H1 (cell line): ENCODE results near the gene PRRX1. TPM values are rescaled to one million over a fixed set of nuclear protein-coding genes. Genes with fewer than 3 reads are reported as not detected.

ENCODE experiments used
- CTCF ChIA-PET: fragments of 300-600 bp; sonication (Branson Sonifier 250); formaldehyde crosslinking; loops from one replicate; lab custom pipeline; 2021; ENCODE audit not compliant: partially characterized antibody; lab: Charles Lee
- POLR2A ChIA-PET: fragments of 300-600 bp; sonication (Branson Sonifier 250); formaldehyde crosslinking; loops from one replicate; lab custom pipeline; 2021; ENCODE audit warnings: inconsistent platforms; ENCODE audit not compliant: partially characterized antibody; lab: Charles Lee
- DNase-seq, 2 experiments: peaks; one replicate each; pipeline versions ENCODE4 v3.0.0 to v3.0.0-alpha.2; 2010 to 2022; ENCODE audit warnings: low spot score in 2 of 2, low read depth in 1 of 2, mixed read lengths in 1 of 2
- FAIRE-seq: peaks from 2 replicates; lab custom pipeline; 2011; peaks lifted over from hg19 to GRCh38; lab: Jason Lieb, UNC
- H2AFZ ChIP-seq: 2 replicates; pipeline ENCODE4 v1.8.1; 2012; ENCODE audit warnings: low read length, inconsistent platforms
- H2AK5ac ChIP-seq: 2 replicates; pipeline ENCODE4 v1.6.1; 2013; ENCODE audit warnings: low read depth, low read length
- H2BK120ac ChIP-seq: replicated peaks from 2 replicates; pipeline ENCODE3; 2013; ENCODE audit warnings: low read depth, low read length, inconsistent platforms
- H2BK12ac ChIP-seq: 2 replicates; pipeline ENCODE4 v1.6.1; 2013; ENCODE audit warnings: low read depth, low read length
- H2BK15ac ChIP-seq: 2 replicates; pipeline ENCODE4 v1.6.1; 2013; ENCODE audit warnings: low read length
- H2BK20ac ChIP-seq: 2 replicates; pipeline ENCODE4 v1.6.1; 2013; ENCODE audit warnings: low read length
- H2BK5ac ChIP-seq: 2 replicates; pipeline ENCODE4 v1.6.1; 2013; ENCODE audit warnings: low read depth, low read length
- H3K14ac ChIP-seq: 2 replicates; pipeline ENCODE4 v1.6.1; 2013; ENCODE audit warnings: inconsistent platforms; ENCODE audit not compliant: insufficient read length
- H3K18ac ChIP-seq: 2 replicates; pipeline ENCODE4 v1.6.1; 2013; ENCODE audit warnings: low read length; ENCODE audit errors: extremely low read depth
- H3K23ac ChIP-seq: 2 replicates; pipeline ENCODE4 v1.6.1; 2013; ENCODE audit warnings: inconsistent platforms; ENCODE audit not compliant: insufficient read length
- H3K23me2 ChIP-seq: 2 replicates; pipeline ENCODE4 v1.6.1; 2013; ENCODE audit warnings: low read depth, low read length
- H3K27ac ChIP-seq: 2 replicates; pipeline ENCODE4 v1.6.1; 2011; ENCODE audit warnings: low read depth, low read length, inconsistent platforms
- H3K27me3 ChIP-seq, 4 experiments: replicated peaks in 1 of 4; 1 replicate in 1 of 4; 2 replicates in 3 of 4; pipeline versions ENCODE4 v1.6.1 to v1.8.1; 2011 to 2013; ENCODE audit warnings: low read length in 3 of 4, mild to moderate bottlenecking in 3 of 4, inconsistent platforms in 2 of 4, mixed read lengths in 2 of 4, moderate library complexity in 1 of 4; ENCODE audit not compliant: control insufficient read depth in 3 of 4, insufficient read depth in 3 of 4; ENCODE audit errors: extremely low read depth in 1 of 4
- H3K36me3 ChIP-seq, 4 experiments: 2 replicates each; pipeline versions ENCODE4 v1.6.1 to v1.8.1; 2011 to 2013; ENCODE audit warnings: mild to moderate bottlenecking in 4 of 4, low read length in 3 of 4, moderate library complexity in 2 of 4, control low read depth in 1 of 4, inconsistent platforms in 1 of 4; ENCODE audit not compliant: insufficient read depth in 4 of 4, control insufficient read depth in 2 of 4
- H3K4ac ChIP-seq: replicated peaks from 2 replicates; pipeline ENCODE3; 2013; ENCODE audit warnings: low read length, low read depth, mixed read lengths, inconsistent platforms; ENCODE audit not compliant: insufficient read length
- H3K4me1 ChIP-seq, 4 experiments: replicated peaks in 1 of 4; 1 replicate in 1 of 4; 2 replicates in 3 of 4; pipeline versions ENCODE4 v1.6.1 to v1.8.1; 2011 to 2013; ENCODE audit warnings: low read length in 3 of 4, inconsistent platforms in 2 of 4, mixed read lengths in 1 of 4; ENCODE audit not compliant: insufficient read depth in 4 of 4, control insufficient read depth in 3 of 4
- H3K4me2 ChIP-seq, 2 experiments: 2 replicates each; pipeline versions ENCODE4 v1.6.1 to v1.8.1; 2011 to 2013; ENCODE audit warnings: low read depth in 2 of 2, low read length in 2 of 2, control low read depth in 1 of 2, inconsistent platforms in 1 of 2, mild to moderate bottlenecking in 1 of 2; ENCODE audit not compliant: insufficient read depth in 1 of 2
- H3K4me3 ChIP-seq, 4 experiments: fragments of 200-600, 300-600 bp in 1 of 4; sonication (generic), shearing (Covaris generic), sonication (Bioruptor Twin) in 1 of 4; 2 replicates each; pipeline versions ENCODE4 v1.5.1 to v1.8.1; 2011 to 2016; ENCODE audit warnings: low read length in 4 of 4, low read depth in 3 of 4, control low read depth in 2 of 4, inconsistent platforms in 2 of 4, mild to moderate bottlenecking in 2 of 4, mixed read lengths in 1 of 4, moderate library complexity in 1 of 4; ENCODE audit not compliant: insufficient read depth in 2 of 4; ENCODE audit errors: extremely low read depth in 1 of 4
- H3K56ac ChIP-seq: replicated peaks from 2 replicates; pipeline ENCODE3; 2013; ENCODE audit warnings: low read depth, mild to moderate bottlenecking, mixed read lengths, low read length, inconsistent platforms; ENCODE audit not compliant: insufficient read length
- H3K79me1 ChIP-seq: 2 replicates; pipeline ENCODE4 v1.6.1; 2013; ENCODE audit warnings: low read depth, low read length, control low read depth
- H3K79me2 ChIP-seq, 2 experiments: 2 replicates each; pipeline versions ENCODE4 v1.6.1 to v1.8.1; 2012 to 2013; ENCODE audit warnings: low read length in 2 of 2, mild to moderate bottlenecking in 2 of 2, inconsistent platforms in 1 of 2; ENCODE audit not compliant: insufficient read depth in 2 of 2, control insufficient read depth in 1 of 2
- H3K9ac ChIP-seq, 4 experiments: replicated peaks in 1 of 4; 1 replicate in 1 of 4; 2 replicates in 3 of 4; pipeline versions ENCODE4 v1.6.1 to v1.8.1; 2011 to 2013; ENCODE audit warnings: low read depth in 3 of 4, low read length in 3 of 4, control low read depth in 2 of 4, mild to moderate bottlenecking in 2 of 4, moderate library complexity in 2 of 4, inconsistent platforms in 1 of 4; ENCODE audit errors: extremely low read depth in 1 of 4
- H3K9me3 ChIP-seq, 2 experiments: 2 replicates each; pipeline versions ENCODE4 v1.6.1 to v1.8.1; 2012 to 2013; ENCODE audit warnings: mild to moderate bottlenecking in 2 of 2, moderate library complexity in 2 of 2, control low read depth in 1 of 2, inconsistent platforms in 1 of 2, low read depth in 1 of 2, low read length in 1 of 2, mixed read lengths in 1 of 2; ENCODE audit not compliant: insufficient read depth in 2 of 2
- H4K20me1 ChIP-seq, 2 experiments: replicated peaks in 1 of 2; 2 replicates each; pipeline versions ENCODE3 to v1.8.1; 2011 to 2013; ENCODE audit warnings: inconsistent platforms in 2 of 2, low read length in 2 of 2, mild to moderate bottlenecking in 1 of 2; ENCODE audit not compliant: insufficient read depth in 2 of 2, control insufficient read depth in 1 of 2
- H4K5ac ChIP-seq: 2 replicates; pipeline ENCODE4 v1.6.1; 2013; ENCODE audit warnings: low read length, low read depth, mixed read lengths, inconsistent platforms; ENCODE audit not compliant: insufficient read length
- H4K8ac ChIP-seq: 2 replicates; pipeline ENCODE4 v1.8.0; 2013; ENCODE audit warnings: mild to moderate bottlenecking, moderate library complexity, low read length, inconsistent platforms; ENCODE audit not compliant: insufficient read depth; ENCODE audit errors: extremely low read depth
- H4K91ac ChIP-seq: replicated peaks from 2 replicates; pipeline ENCODE3; 2013; ENCODE audit warnings: low read length, mixed read lengths, inconsistent platforms; ENCODE audit not compliant: insufficient read length
- KDM4A ChIP-seq: IDR thresholded peaks from one replicate; pipeline ENCODE4 v1.7.1; 2012; ENCODE audit warnings: low read depth, mild to moderate bottlenecking, moderate library complexity, low read length, inconsistent platforms; ENCODE audit not compliant: severe bottlenecking
- RAD21 ChIP-seq, 2 experiments: IDR thresholded peaks in 1 of 2; conservative IDR thresholded peaks in 1 of 2; 2 replicates each; pipeline ENCODE4 v1.6.1; 2011; ENCODE audit warnings: low read depth in 2 of 2, low read length in 2 of 2, improper control_type of control experiment in 1 of 2, inconsistent platforms in 1 of 2, mild to moderate bottlenecking in 1 of 2, moderate library complexity in 1 of 2
- WGBS, 2 experiments: shearing (Covaris generic) in 1 of 2; methylation state at CpG; one replicate each; pipeline versions ENCODE4 v1.1.6 to v1.1.7; 2013 to 2015; ENCODE audit warnings: low lambda C conversion rate in 2 of 2, mixed read lengths in 2 of 2, inconsistent platforms in 1 of 2, low coverage in 1 of 2, missing lambda C conversion rate in 1 of 2; ENCODE audit not compliant: insufficient replicate concordance in 2 of 2, insufficient coverage in 1 of 2, insufficient read length in 1 of 2; ENCODE audit errors: extremely low coverage in 1 of 2, missing lambda C conversion rate in 1 of 2; 5-methylcytosine and 5-hydroxymethylcytosine counted together
- polyA plus RNA-seq, 7 experiments: library from polyadenylated mRNA; depleted of rRNA in 3 of 7; stranded (reverse) in 5 of 7; unstranded in 2 of 7; fragments of >200 nt in 5 of 7; fragments of 200-250 nt in 2 of 7; gene quantifications; 1 replicate in 5 of 7; 2 replicates in 1 of 7; 4 replicates in 1 of 7; pipeline versions ENCODE4 v1.2.1 to v1.2.3, GENCODE V29; 2011 to 2013; ENCODE audit warnings: missing spikeins in 2 of 7, mixed read lengths in 2 of 7
- total RNA-seq: library from RNA; stranded (reverse); fragmentation: NEBNext Ultra II Directional; extraction: Animal tissue kit (Norgen Biotek cat#: 25700); gene quantifications from 2 replicates; pipeline ENCODE4 v1.2.1, GENCODE V29; 2021

PRRX1 gene
- total and polyA plus RNA-seq, 2 of the 8 experiments (the other 6 are each of a cell fraction or from before 2014, with no cell fraction given): not detected

- Histone ChIP-seq H2BK15ac (no peak overlapping the region), H4K91ac (no peak overlapping the region), H3K18ac (no peak overlapping the region), H3K4me2 (no peak overlapping the region), H2BK5ac (no peak overlapping the region), H4K5ac (no peak overlapping the region), H3K23me2 (peaks cover 3% of the 10 kb centered on the region; the same call in 1 of the 2 replicates), H2BK20ac (no peak overlapping the region), H3K4me1 (peaks cover 2 to 10% (median 7%) of the 10 kb centered on the region in 4 experiments; a peak in 5 of 7 replicates), H2BK12ac (no peak overlapping the region), H3K56ac (no peak overlapping the region), H4K20me1 (peaks cover 0 to 6% of the 10 kb centered on the region in 2 experiments), H3K14ac (no peak overlapping the region), H3K79me2 (no peaks in the 10 kb centered on the region), H3K23ac (no peak overlapping the region), H3K4ac (no peak overlapping the region), H3K36me3 (no peaks in the 10 kb centered on the region), H3K27ac (no peak overlapping the region), H3K27me3 (peaks cover 44 to 52% (median 51%) of the 10 kb centered on the region in 4 experiments), H4K8ac (no peak overlapping the region), H3K9me3 (no peaks in the 10 kb centered on the region), H3K4me3 (no peak overlapping the region), H2AK5ac (no peak overlapping the region), H2BK120ac (no peak overlapping the region), H2AFZ (no peak overlapping the region), H3K79me1 (no peaks in the 10 kb centered on the region), H3K9ac (no peak overlapping the region)
- CTCF ChIA-PET: interaction anchor here (1.0 to 3.1 kb wide), 5 partner anchors 13 to 785 kb away, joined by 3 to 24 read pairs (median 3); no protein-coding TSS in a partner anchor
- DNase-seq: no peak
- no peak for FAIRE-seq
- POLR2A ChIA-PET: no interaction called here
- 83% methylated on average over 4 of the region's 4 CpGs; no CpG with 5 or more reads in 1 of the 2 experiments for WGBS, 2 experiments
- TF ChIP-seq KDM4A (no peak), RAD21 (IDR thresholded peaks at IDR 0.05 in 1 of 2, conservative IDR thresholded peaks at IDR 0.05 in 1 of 2; ENCODE audit: low read depth in 2 of 2, low read length in 2 of 2) (no peak)
Measured at GRCh38 chr1:170671629-170671963, 7.7 kb downstream of the PRRX1 start.
